BLaER1 (cell line): ENCODE results near the gene MAN1A1.
A peak's percentile ranks its signal among the peaks of the same experiment; 100 is the strongest.

Experiments used
- H3K27ac ChIP-seq: shearing (Covaris generic); formaldehyde crosslinking; 2 replicates; pipeline ENCODE4 v1.8.1; 2022
- H3K27me3 ChIP-seq: shearing (Covaris generic); formaldehyde crosslinking; 2 replicates; pipeline ENCODE4 v1.8.1; 2022
- H3K36me3 ChIP-seq: shearing (Covaris generic); formaldehyde crosslinking; 2 replicates; pipeline ENCODE4 v1.8.1; 2022
- H3K4me1 ChIP-seq: shearing (Covaris generic); formaldehyde crosslinking; 2 replicates; pipeline ENCODE4 v1.8.1; 2022
- H3K4me2 ChIP-seq: shearing (Covaris generic); formaldehyde crosslinking; 2 replicates; pipeline ENCODE4 v1.8.1; 2022
- H3K4me3 ChIP-seq: shearing (Covaris generic); formaldehyde crosslinking; 2 replicates; pipeline ENCODE4 v1.8.1; 2022
- H3K9ac ChIP-seq: shearing (Covaris generic); formaldehyde crosslinking; 2 replicates; pipeline ENCODE4 v1.8.1; 2022
- H3K9me3 ChIP-seq: shearing (Covaris generic); formaldehyde crosslinking; 2 replicates; pipeline ENCODE4 v1.8.1; 2022
- H4K20me1 ChIP-seq: shearing (Covaris generic); formaldehyde crosslinking; 2 replicates; pipeline ENCODE4 v1.8.1; 2022
- Cebpa-rat ChIP-seq: shearing (Covaris generic); IDR thresholded peaks from 2 replicates; pipeline ENCODE4 v1.8.1; 2022

Gene MAN1A1

DNA sequence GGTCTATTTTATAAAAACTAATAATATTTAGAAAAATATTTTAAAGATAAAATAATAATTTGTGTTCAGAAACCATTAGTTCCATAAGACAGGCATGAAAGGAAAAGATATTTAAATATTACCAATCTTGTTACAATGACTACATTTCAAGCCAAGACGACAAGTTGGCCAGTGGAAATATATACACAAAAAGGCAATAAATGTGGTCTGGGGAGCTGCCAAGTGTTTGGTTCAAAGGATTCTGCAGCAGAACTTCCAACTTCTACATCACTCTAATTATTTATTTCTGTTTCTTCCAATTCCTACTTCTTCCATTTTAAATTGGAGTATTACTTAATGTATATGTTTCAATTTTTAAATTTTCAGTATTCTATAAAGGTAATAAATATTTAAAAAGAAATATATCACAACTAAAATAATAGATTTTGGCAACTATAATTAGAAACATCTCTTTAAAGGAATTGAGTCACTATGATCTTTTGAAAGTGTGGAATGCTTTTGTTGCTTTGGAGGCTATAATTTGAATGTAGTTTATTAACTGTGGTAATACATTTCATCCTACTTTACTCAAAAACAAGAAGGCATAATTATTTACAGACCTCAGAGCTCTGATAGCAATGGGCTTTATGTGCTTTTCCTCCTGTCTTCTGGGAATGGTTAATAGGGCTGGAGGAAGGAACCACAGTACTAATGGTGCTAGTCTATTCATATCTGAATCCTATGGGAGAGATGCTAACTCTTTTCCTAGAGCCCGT lies 141.4 kb downstream of the MAN1A1 start:
- peaks cover 11% of the 10 kb centered on the region for H3K4me1 ChIP-seq

GRCh38 chr6:119207327-119207726 lies 142.2 kb downstream of the MAN1A1 start:
- Histone ChIP-seq H3K27me3 (no peaks in the 10 kb centered on the region), H3K27ac (no peak overlapping the region), H3K9ac (no peak overlapping the region), H3K9me3 (no peaks in the 10 kb centered on the region), H3K4me3 (no peak overlapping the region), H3K4me1 (peaks cover 11% of the 10 kb centered on the region), H3K4me2 (no peak overlapping the region; the same call in 1 of the 2 replicates), H4K20me1 (no peaks in the 10 kb centered on the region), H3K36me3 (peaks cover 3% of the 10 kb centered on the region; the same call in 1 of the 2 replicates)
- no peak for TF ChIP-seq Cebpa-rat

More for the DNA sequence above, 141.4 kb downstream of the MAN1A1 start:
- H3K4me3 ChIP-seq: no peak overlapping the region
- no peaks in the 10 kb centered on the region; the same call in 1 of the 2 replicates for H3K36me3 ChIP-seq
- H4K20me1 ChIP-seq: no peaks in the 10 kb centered on the region
- TF ChIP-seq Cebpa-rat: no peak
- no peaks in the 10 kb centered on the region for H3K9me3 ChIP-seq
- no peaks in the 10 kb centered on the region for H3K27me3 ChIP-seq
- H3K27ac ChIP-seq: no peak overlapping the region
- H3K9ac ChIP-seq: no peak overlapping the region
- no peak overlapping the region for H3K4me2 ChIP-seq

DNA sequence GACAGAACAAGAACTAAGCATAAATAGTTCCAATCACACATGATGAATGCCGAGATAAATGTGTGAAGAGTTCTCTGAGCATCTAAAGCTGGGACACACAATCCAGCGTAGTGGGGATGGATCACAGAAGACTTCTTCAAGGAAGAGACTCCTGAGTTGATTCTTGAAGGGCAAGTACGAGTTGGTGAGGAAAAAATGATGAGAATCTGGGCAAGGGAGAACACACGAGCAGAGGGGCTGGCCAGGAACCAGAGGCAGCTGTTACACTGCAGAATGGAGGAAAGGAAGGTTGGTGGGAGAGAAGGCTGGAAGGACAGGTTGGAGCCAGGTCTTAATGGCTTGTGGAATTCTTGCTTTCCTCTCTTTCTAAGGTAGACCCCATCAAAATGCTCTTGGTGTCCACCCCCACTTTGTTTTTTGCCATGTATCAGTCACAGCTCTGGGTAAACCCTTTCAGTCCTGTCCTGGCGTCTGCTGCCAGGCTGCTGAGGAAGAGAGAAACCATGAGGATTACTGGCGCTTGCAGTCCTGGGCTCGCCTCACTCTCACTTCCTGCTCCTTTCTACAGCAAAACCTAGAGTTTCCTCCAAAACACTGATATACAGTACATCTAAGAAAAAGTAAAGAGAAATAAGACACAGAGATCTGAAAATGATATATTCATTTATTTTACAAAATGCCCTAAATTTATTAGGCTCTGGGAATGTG lies 143.5 kb downstream of the MAN1A1 start:
- Histone ChIP-seq H4K20me1 (no peaks in the 10 kb centered on the region), H3K9ac (no peak overlapping the region), H3K4me1 (peaks cover 11% of the 10 kb centered on the region), H3K27ac (no peak overlapping the region), H3K4me2 (no peak overlapping the region), H3K4me3 (no peak overlapping the region), H3K27me3 (no peaks in the 10 kb centered on the region), H3K36me3 (peaks cover 3% of the 10 kb centered on the region; the same call in 1 of the 2 replicates), H3K9me3 (no peaks in the 10 kb centered on the region)
- TF ChIP-seq Cebpa-rat: no peak

DNA sequence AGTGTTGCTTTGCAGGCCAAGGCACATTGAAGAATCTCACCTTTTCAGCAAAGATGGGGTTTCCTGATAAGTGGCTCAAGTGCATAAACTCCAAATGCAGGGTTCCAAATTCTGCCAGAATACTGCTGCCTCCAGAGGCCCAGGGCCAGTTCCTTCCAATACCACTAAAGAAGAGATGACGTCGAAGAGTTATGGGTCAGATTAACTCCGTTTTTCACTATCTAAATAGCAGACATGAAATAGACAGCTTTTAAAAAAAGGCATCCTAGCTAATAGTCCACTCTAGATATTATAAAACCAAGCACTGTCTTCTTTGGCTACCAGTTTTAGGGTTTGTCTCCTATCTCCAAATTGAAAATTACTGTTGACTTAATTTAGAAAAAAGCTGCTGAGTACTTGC lies 144.8 kb downstream of the MAN1A1 start:
- Histone ChIP-seq H3K4me2 (no peak overlapping the region), H3K36me3 (peaks cover 3% of the 10 kb centered on the region; the same call in 1 of the 2 replicates), H3K9ac (no peak overlapping the region), H3K4me3 (no peak overlapping the region), H4K20me1 (no peaks in the 10 kb centered on the region), H3K27me3 (no peaks in the 10 kb centered on the region), H3K27ac (no peak overlapping the region), H3K4me1 (peaks cover 11% of the 10 kb centered on the region), H3K9me3 (no peaks in the 10 kb centered on the region)
- TF ChIP-seq Cebpa-rat: no peak

DNA sequence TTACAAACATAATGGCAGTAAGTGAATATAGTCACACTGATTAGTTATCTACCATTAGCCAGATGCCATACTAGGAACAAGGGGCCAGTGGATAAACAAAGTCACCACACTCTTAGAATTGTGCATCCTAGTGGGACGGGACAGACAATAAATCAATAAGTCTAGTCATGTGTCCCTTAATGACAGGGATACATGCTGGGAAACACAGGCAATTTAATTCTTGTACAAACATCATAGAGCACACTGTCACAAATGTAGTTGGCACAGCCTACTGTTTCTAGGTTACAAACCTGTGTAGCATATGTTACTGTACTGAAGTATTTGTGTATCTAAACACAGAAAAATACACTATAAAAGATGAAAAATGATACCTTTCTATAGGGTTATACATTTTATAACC lies 148.1 kb downstream of the MAN1A1 start:
- Histone ChIP-seq H3K4me3 (no peak overlapping the region), H3K36me3 (peaks cover 3% of the 10 kb centered on the region; the same call in 1 of the 2 replicates), H3K27ac (no peak overlapping the region), H3K4me2 (no peak overlapping the region), H3K27me3 (no peaks in the 10 kb centered on the region), H3K9me3 (no peaks in the 10 kb centered on the region), H4K20me1 (no peaks in the 10 kb centered on the region), H3K9ac (no peak overlapping the region), H3K4me1 (peaks cover 11% of the 10 kb centered on the region)
- no peak for TF ChIP-seq Cebpa-rat

DNA sequence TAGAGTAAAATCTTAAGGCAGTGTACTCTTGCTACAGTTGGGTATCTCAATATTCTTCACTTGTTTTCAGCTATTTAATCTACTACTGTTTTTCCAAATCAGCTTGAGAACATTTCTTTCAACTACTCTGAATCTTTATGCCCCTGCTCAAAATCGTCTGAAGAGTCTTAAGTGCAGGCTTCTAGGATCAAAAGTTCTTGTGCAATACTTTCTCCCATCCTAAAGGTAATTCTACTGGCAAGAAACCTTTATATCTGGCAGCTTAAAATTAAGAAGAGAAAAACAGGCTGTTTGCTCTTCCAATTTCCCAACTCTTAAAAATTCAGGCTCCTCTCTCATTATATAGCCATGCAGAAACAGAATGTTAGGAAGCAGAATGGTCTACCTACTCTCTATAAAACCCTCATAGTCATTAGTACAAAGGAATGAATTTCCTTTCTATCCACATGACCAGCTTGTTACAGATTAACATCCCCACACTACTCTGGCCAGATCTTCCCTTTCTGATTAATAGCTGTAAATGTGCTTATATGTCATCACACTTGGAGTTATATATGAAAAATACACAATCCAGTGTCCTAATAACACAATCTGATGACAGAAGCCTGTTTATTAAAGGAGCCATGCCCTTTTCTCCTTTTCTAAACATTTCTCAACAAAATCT lies 148.9 kb downstream of the MAN1A1 start:
- peaks cover 3% of the 10 kb centered on the region; the same call in 1 of the 2 replicates for H3K36me3 ChIP-seq
- no peaks in the 10 kb centered on the region for H4K20me1 ChIP-seq
- H3K9ac ChIP-seq: no peak overlapping the region
- no peak for TF ChIP-seq Cebpa-rat
- H3K4me3 ChIP-seq: no peak overlapping the region
- peaks cover 19% of the 10 kb centered on the region for H3K4me1 ChIP-seq
- H3K27me3 ChIP-seq: no peaks in the 10 kb centered on the region
- no peak overlapping the region for H3K4me2 ChIP-seq
- H3K9me3 ChIP-seq: no peaks in the 10 kb centered on the region
- no peak overlapping the region for H3K27ac ChIP-seq

DNA sequence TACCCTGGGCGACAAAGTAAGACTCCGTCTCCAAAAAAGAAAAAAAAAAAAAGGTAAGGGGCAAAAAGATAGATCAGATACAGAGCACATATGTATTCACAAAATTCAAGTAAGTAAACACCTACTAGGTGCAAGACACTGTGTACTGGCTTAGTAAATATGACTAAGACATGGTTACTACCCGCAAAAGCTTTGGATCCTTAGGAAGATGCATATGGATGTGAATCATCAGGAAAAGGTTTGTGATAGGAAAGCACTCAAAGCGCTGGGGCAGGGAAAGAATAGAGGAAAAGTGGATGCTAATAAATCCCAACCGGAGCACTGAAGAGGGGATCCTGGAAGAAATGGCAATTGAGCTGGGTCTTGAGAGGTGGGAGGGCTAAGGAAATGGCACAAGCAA lies 152.3 kb downstream of the MAN1A1 start:
- Histone ChIP-seq H3K4me3 (no peak overlapping the region), H3K27ac (no peak overlapping the region), H3K4me2 (peak overlapping the region; percentile 41; the same call in 1 of the 2 replicates), H3K9ac (no peak overlapping the region), H3K36me3 (no peaks in the 10 kb centered on the region), H4K20me1 (no peaks in the 10 kb centered on the region), H3K27me3 (no peaks in the 10 kb centered on the region), H3K4me1 (peaks cover 19% of the 10 kb centered on the region), H3K9me3 (no peaks in the 10 kb centered on the region)
- no peak for TF ChIP-seq Cebpa-rat

GRCh38 chr6:119196715-119197114 lies 152.8 kb downstream of the MAN1A1 start:
- H3K27me3 ChIP-seq: no peaks in the 10 kb centered on the region
- no peak overlapping the region for H3K9ac ChIP-seq
- H3K27ac ChIP-seq: peak overlapping the region; percentile 14; the same call in 1 of the 2 replicates
- no peak for TF ChIP-seq Cebpa-rat
- peaks cover 19% of the 10 kb centered on the region for H3K4me1 ChIP-seq
- H4K20me1 ChIP-seq: no peaks in the 10 kb centered on the region
- H3K4me2 ChIP-seq: peak overlapping the region; percentile 41
- H3K36me3 ChIP-seq: no peaks in the 10 kb centered on the region
- H3K9me3 ChIP-seq: no peaks in the 10 kb centered on the region
- H3K4me3 ChIP-seq: no peak overlapping the region

DNA sequence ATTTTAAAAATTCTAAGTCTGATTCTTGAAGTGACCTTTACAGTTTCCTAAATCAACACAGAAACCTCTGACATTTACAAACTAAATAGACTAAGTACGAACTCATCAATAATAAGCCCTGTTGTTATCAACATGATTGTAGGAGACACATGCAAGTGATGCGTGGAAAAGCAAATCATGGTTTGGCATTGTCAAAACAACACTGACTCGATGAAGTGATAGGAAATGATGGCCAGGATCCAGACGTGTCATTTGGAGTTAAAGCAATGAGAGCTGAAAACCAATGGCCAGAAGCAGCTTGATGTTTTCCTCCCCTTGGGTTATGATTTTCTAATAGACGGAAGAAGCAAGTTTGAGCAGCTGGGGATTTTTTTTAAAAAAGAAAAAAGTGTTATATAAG lies 153.7 kb downstream of the MAN1A1 start:
- H3K9me3 ChIP-seq: no peaks in the 10 kb centered on the region
- H3K9ac ChIP-seq: no peak overlapping the region
- peaks cover 19% of the 10 kb centered on the region for H3K4me1 ChIP-seq
- H3K36me3 ChIP-seq: no peaks in the 10 kb centered on the region
- no peaks in the 10 kb centered on the region for H4K20me1 ChIP-seq
- no peaks in the 10 kb centered on the region for H3K27me3 ChIP-seq
- 0 out of 2 replicates have a peak overlapping the region, but pooled peaks have one; percentile 14 for H3K27ac ChIP-seq
- no peak for TF ChIP-seq Cebpa-rat
- H3K4me3 ChIP-seq: no peak overlapping the region
- H3K4me2 ChIP-seq: no peak overlapping the region
